H7 (cell line): Measurements from ENCODE around the gene KCNQ4. TPM values are rescaled to one million over a fixed set of nuclear protein-coding genes. Genes with fewer than 3 reads are reported as not detected.

Experiments
- DNase-seq: peaks from one replicate; pipeline ENCODE4 v3.0.0; 2012
- H3K27me3 ChIP-seq: 2 replicates; pipeline ENCODE4 v1.6.0; 2011; ENCODE audit warnings: mild to moderate bottlenecking, low read length; ENCODE audit not compliant: control insufficient read depth, insufficient read depth
- H3K36me3 ChIP-seq: replicated peaks from 2 replicates; pipeline ENCODE4 v1.5.1; 2011; ENCODE audit warnings: low read length; ENCODE audit not compliant: control insufficient read depth, insufficient read depth
- H3K4me3 ChIP-seq: 2 replicates; pipeline ENCODE4 v1.5.1; 2011; ENCODE audit warnings: low read depth, mild to moderate bottlenecking, control low read depth, low read length, moderate library complexity; ENCODE audit not compliant: insufficient read depth
- total RNA-seq: library from RNA; depleted of rRNA; stranded (reverse); fragments of >200 nt; shearing (Covaris generic); gene quantifications from 2 replicates; pipeline ENCODE4 v1.2.3, GENCODE V29; 2014

Gene KCNQ4
- total RNA-seq, 1 experiment from 2014 or later = 2.7 TPM

GRCh38 chr1:40748841-40749718, 34.5 kb upstream of the KCNQ4 start:
- H3K4me3 ChIP-seq = no peak overlapping the region
- H3K36me3 ChIP-seq = peaks cover 10% of the 10 kb centered on the region
- no peak for DNase-seq
- H3K27me3 ChIP-seq = no peaks in the 10 kb centered on the region

- H3K36me3 ChIP-seq = peaks cover 16% of the 10 kb centered on the region
These were observed 33.8 kb upstream of the KCNQ4 start for GRCh38 chr1:40749817-40750216.

GRCh38 chr1:40750451-40750908, 33.1 kb upstream of the KCNQ4 start:
- DNase-seq = no peak
- Histone ChIP-seq H3K36me3 (peaks cover 21% of the 10 kb centered on the region), H3K27me3 (no peaks in the 10 kb centered on the region), H3K4me3 (no peak overlapping the region)

More at GRCh38 chr1:40749817-40750216, 33.8 kb upstream of the KCNQ4 start:
- Histone ChIP-seq H3K27me3 (no peaks in the 10 kb centered on the region), H3K4me3 (no peak overlapping the region)
- no peak for DNase-seq

- no peak for DNase-seq
- H3K36me3 ChIP-seq = peaks cover 26% of the 10 kb centered on the region
- H3K4me3 ChIP-seq = no peak overlapping the region
- H3K27me3 ChIP-seq = no peaks in the 10 kb centered on the region
These were observed 31.8 kb upstream of the KCNQ4 start for GRCh38 chr1:40751802-40752201.

- H3K27me3 ChIP-seq = no peaks in the 10 kb centered on the region
- peaks cover 31% of the 10 kb centered on the region for H3K36me3 ChIP-seq
- no peak for DNase-seq
- no peak overlapping the region for H3K4me3 ChIP-seq
These were observed 30.3 kb upstream of the KCNQ4 start for GRCh38 chr1:40753142-40753882.

- Histone ChIP-seq H3K4me3 (no peak overlapping the region), H3K36me3 (peaks cover 34% of the 10 kb centered on the region)
These were observed 29.4 kb upstream of the KCNQ4 start for GRCh38 chr1:40754201-40754600.

GRCh38 chr1:40755067-40755466, 28.5 kb upstream of the KCNQ4 start:
- no peaks in the 10 kb centered on the region for H3K27me3 ChIP-seq
- peaks cover 36% of the 10 kb centered on the region for H3K36me3 ChIP-seq
- no peak for DNase-seq
- H3K4me3 ChIP-seq = no peak overlapping the region

More at GRCh38 chr1:40754201-40754600, 29.4 kb upstream of the KCNQ4 start:
- no peaks in the 10 kb centered on the region for H3K27me3 ChIP-seq
- no peak for DNase-seq

- peaks cover 36% of the 10 kb centered on the region for H3K36me3 ChIP-seq
These were observed 27.1 kb upstream of the KCNQ4 start for GRCh38 chr1:40756523-40756922.

GRCh38 chr1:40757084-40757483, 26.5 kb upstream of the KCNQ4 start:
- DNase-seq = no peak
- no peak overlapping the region for H3K4me3 ChIP-seq
- peaks cover 36% of the 10 kb centered on the region for H3K36me3 ChIP-seq
- no peaks in the 10 kb centered on the region for H3K27me3 ChIP-seq

More at GRCh38 chr1:40756523-40756922, 27.1 kb upstream of the KCNQ4 start:
- Histone ChIP-seq H3K4me3 (no peak overlapping the region), H3K27me3 (no peaks in the 10 kb centered on the region)
- no peak for DNase-seq

GRCh38 chr1:40758004-40758403, 25.6 kb upstream of the KCNQ4 start:
- Histone ChIP-seq H3K36me3 (peaks cover 42% of the 10 kb centered on the region), H3K27me3 (no peaks in the 10 kb centered on the region), H3K4me3 (no peak overlapping the region)
- no peak for DNase-seq

- peaks cover 41% of the 10 kb centered on the region for H3K36me3 ChIP-seq
- H3K27me3 ChIP-seq = no peaks in the 10 kb centered on the region
- DNase-seq = no peak
- no peak overlapping the region for H3K4me3 ChIP-seq
These were observed 24.8 kb upstream of the KCNQ4 start for GRCh38 chr1:40758578-40759343.

- no peak overlapping the region for H3K4me3 ChIP-seq
- no peak for DNase-seq
- no peaks in the 10 kb centered on the region for H3K27me3 ChIP-seq
- peaks cover 31% of the 10 kb centered on the region for H3K36me3 ChIP-seq
These were observed 22.6 kb upstream of the KCNQ4 start for GRCh38 chr1:40760984-40761383.

- Histone ChIP-seq H3K36me3 (peaks cover 35% of the 10 kb centered on the region), H3K4me3 (no peak overlapping the region), H3K27me3 (no peaks in the 10 kb centered on the region)
- no peak for DNase-seq
These were observed 21.3 kb upstream of the KCNQ4 start for GRCh38 chr1:40762144-40762923.
